GM19452 (cell line): Measurements from ENCODE around the gene DSCAM.

ENCODE experiments used
- ATAC-seq: cut with Tn5 transposase; IDR thresholded peaks from one replicate; pipeline ENCODE4 v1.9.1; 2021; ENCODE audit not compliant: unreplicated experiment

Gene DSCAM

GRCh38 chr21:40618191-40618973 is 228.6 kb downstream of the DSCAM start:
- ATAC-seq, result no peak

GRCh38 chr21:40616377-40616704 is 230.6 kb downstream of the DSCAM start:
- no peak for ATAC-seq

GRCh38 chr21:40615505-40616376 is 231.2 kb downstream of the DSCAM start:
- ATAC-seq, result no peak

DNA sequence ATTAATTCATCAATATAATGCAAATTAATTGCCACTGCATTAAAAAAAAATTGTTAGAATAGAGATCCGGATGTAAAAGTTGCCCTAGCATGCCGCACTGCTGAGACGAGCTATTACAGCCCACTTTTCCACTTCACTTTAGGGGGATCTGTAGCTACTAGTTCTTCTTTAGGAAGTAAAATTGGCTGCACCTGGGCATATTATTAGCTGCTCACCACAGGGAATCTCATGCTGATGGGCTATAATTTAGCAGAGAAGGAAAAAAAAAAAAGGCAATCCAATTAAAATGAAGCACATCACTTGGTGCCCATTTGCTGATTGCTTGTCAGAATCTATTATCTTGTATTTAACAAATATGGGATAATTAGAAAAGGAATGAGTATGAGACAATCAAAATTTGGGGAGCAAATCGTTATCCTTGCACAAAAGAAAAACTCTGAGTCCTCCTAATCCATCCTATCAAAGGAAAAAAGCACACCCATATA is 233.4 kb downstream of the DSCAM start:
- ATAC-seq, result no peak

GRCh38 chr21:40610345-40610744 is 236.6 kb downstream of the DSCAM start:
- no peak for ATAC-seq

DNA sequence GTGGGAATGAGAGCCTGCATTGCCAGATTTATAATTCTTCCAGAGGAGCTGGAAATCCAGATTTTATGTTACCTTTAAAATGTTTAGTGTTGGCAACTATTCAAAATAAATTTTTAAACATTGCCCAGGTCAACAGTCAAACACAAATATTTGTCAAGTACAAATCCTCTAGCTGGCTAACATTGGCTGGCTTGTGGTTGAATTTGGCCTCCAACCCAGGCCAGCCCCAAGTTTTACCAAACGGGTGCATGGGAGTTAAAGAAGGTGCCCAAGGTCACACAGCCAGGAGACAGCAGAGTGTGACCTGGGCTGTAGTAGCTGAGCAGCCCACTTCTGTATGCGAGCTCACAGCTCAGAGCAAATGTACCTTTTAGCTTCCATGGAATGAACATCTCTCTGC is 240.6 kb downstream of the DSCAM start:
- no peak for ATAC-seq

DNA sequence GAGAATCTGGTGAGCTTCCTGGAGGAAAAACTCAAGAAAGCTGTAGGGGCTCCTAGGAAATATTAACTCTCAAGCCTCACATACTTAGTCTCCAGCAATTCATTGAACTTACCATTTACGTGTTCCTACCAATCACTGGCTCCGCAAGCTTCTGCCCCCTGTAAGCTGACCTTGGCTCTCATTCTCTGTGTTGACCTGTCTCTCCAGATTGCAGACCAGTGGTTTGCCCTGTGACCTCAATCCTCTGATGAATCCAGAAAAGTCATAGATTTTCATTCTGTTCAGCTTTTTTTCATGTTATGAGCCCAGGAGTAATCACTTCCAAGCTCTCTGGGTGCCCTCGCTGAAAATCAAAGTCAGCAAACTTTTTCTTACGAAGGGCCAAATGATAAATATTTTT is 241.9 kb downstream of the DSCAM start:
- ATAC-seq, result no peak

DNA sequence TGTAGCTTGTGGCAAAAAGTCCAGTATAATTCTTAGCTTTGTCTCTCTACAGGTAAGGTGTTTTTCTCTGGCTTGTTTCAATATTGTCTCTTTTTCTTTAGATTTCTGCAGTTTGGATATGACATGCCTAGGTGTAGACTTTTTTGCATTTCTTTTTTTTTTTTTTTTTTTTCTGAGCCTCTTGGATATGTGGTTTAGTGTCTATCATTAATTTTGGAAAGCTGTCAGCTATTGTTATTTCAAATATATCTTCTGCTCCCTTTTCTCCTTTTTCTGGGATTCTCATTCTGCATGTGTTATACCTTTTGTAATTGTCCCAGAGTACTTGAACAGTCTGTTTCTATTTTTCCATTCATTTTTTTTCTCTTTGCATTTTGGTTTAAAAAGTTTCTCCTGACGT is 243.2 kb downstream of the DSCAM start:
- ATAC-seq, result no peak

DNA sequence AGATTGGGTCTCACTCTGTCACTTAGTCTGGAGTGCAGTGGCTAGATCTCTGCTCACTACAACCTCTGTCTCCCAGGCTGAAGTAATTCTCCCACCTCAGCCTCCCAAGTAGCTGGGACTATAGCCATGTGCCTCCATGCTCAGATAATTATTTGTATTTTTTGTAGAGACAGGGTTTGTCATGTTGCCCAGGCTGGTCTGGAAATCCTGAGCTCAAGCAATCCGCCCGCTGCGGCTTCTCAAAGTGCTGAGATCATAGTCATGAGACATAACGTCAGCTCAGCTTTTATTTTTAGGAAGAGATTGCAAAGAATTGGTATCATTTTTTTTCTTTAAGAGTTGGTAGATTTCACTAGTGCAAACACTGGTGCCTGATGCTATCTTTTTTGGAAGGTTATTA is 244.9 kb downstream of the DSCAM start:
- no peak for ATAC-seq

- no peak for ATAC-seq
Observed at GRCh38 chr21:40595806-40596205, 251.2 kb downstream of the DSCAM start.

- no peak for ATAC-seq
Observed at GRCh38 chr21:40587736-40588346, 259.1 kb downstream of the DSCAM start.

DNA sequence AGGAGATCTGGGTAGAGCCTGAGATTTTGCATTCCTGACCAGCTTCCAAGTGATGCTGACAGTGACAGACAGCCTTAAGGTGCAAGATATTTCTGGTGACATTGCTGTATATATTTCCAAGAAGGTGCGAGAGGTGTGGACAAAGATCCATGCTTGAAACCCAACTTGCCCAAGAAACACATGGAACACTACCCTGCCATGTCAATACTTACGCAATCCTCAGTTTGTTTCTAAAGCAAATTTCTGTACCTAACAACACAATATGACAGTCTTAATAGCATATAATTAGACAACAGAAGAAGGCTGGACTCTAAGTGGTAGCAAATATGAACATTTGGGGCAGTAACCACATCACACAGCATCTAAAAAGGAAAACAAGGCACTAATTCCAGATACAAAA is 260.4 kb downstream of the DSCAM start:
- ATAC-seq, result no peak

DNA sequence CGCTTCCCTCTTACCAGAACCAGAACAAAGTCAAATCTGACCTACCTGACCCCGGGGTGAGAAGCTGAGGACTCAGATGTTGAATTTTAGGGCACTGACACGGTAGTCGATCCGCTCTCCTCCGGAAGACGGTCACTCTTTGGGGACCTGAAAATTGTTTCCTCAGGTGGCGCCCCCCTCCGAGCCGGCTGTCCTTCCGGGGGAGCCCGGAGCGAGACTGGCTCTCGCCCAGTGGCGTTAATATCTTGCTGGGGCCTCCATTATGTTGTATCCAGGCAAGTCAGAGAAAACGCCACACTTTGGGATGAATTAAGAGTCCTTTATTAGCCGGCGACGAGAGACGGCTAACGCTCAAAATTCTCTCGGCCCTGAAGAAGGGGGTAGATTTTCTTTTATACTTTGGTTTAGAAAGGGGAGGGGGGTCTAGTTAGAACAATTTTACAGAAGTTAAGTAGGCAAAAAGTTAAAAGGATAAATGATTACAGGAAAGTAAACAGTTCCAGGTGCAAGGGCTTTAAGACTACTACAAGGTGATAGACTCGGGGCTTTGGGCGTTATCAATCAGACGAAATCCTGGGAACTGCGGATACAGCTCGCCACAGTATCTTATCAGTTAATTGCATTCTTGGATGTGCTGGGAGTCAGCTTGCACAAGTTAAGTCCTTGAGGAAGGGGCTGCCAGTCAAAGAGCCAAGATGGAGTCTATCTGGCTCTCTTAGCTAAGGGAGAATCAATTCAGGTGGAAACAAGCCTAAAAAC is 269.5 kb downstream of the DSCAM start:
- no peak for ATAC-seq

DNA sequence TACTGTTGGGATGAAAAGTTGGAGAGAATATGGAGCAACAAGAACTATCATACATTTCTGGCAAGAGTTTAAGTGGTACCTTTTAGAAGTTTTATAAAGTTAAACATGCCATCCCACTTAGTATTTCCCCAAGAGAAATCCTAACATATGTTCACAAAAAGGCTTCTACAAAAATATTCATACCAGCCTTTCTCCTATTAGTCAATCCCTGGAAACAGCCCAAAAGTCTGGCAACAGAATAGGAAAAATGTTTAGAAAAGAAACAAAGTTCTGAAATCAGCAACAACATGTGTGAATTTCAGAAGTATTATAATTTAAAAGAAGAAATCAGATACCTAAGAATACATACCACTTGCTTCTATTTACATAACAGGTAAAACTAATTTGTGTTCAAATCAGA is 271.0 kb downstream of the DSCAM start:
- ATAC-seq, result no peak

DNA sequence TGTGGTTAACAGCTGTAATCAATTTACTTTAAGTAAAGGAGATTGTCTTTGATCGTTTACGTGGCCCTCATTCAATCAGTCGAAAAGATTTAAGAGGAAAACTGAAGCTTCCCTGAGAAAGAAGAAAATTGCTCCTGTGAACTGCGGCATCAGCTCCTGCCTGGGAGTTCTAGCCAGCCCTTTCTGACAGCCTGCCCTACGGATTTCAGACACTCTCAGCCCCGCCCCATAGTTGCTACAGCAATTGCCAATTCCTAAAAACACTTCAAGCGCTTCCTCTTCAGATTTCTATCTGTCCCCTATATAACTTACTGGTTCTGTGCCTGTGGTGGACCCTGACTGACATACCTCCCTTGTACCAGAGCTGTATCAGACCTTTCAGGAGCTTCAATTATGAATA is 277.6 kb downstream of the DSCAM start:
- no peak for ATAC-seq

DNA sequence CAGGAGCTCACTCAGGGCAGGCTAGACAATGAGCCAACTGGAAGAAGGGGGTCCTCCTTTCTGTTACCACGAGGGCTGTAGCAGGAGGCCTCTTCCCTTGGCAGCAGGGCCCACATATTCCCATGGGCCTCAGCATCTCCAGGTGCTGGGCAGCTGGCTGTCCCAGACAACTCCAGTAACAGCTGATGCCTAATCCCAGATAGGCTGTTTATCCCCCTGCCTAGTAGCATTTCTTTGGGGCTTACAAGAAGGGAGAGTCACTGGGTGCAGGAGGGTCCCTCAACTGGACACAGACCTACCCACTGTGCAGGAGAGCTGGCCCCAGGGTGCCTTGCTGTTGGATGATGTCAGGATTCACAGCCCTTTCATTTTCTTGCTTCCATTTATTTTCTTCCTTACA is 278.2 kb downstream of the DSCAM start:
- no peak for ATAC-seq

DNA sequence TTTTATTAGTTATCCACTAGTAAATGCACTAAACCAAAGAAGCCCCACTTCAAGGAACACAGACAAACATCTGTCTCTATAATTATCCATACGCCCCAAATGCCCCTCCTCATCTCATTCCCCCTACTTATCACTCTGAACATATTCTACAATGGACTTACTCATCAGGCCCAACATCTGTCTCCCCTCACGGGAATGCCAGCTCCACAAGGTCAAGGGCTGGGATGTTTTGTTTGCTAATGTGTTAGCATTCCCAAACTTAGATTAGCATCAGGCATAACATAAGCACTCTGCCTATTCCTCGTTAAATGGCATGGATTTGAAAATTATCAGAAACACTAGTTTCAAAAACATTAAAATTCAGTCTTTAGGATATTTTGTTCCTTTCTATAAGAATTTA is 279.5 kb downstream of the DSCAM start:
- ATAC-seq, result no peak

GRCh38 chr21:40566486-40566885 is 280.5 kb downstream of the DSCAM start:
- ATAC-seq, result no peak

GRCh38 chr21:40564318-40564717 is 282.6 kb downstream of the DSCAM start:
- no peak for ATAC-seq

GRCh38 chr21:40563900-40564299 is 283.1 kb downstream of the DSCAM start:
- ATAC-seq, result no peak
